ENCODE data around the gene BFSP1.

The BFSP1 gene

GRCh38 chr20:17468073-17468840, 62.9 kb downstream of the BFSP1 start:
- FAIRE-seq (peak; percentile 32), DNase-seq (ENCODE audit: low spot score) (no peak)

GRCh38 chr20:17467120-17467655, 64.0 kb downstream of the BFSP1 start:
- DNase-seq (ENCODE audit: low spot score), result no peak
- no peak for FAIRE-seq

- DNase-seq (ENCODE audit: low spot score) (no peak), FAIRE-seq (no peak)
Measured at GRCh38 chr20:17466641-17467040, 64.5 kb downstream of the BFSP1 start.

- DNase-seq (ENCODE audit: low spot score), result no peak
- no peak for FAIRE-seq
Measured at GRCh38 chr20:17465236-17465635, 65.9 kb downstream of the BFSP1 start.

- FAIRE-seq, result no peak
- no peak for DNase-seq (ENCODE audit: low spot score)
Measured at GRCh38 chr20:17463711-17464110, 67.5 kb downstream of the BFSP1 start.

GRCh38 chr20:17461941-17462340, 69.2 kb downstream of the BFSP1 start:
- DNase-seq (ENCODE audit: low spot score), result no peak
- no peak for FAIRE-seq

GRCh38 chr20:17460119-17460518, 71.1 kb downstream of the BFSP1 start:
- DNase-seq (ENCODE audit: low spot score), result no peak
- no peak for FAIRE-seq

GRCh38 chr20:17457588-17458190, 73.5 kb downstream of the BFSP1 start:
- no peak for FAIRE-seq
- DNase-seq (ENCODE audit: low spot score), result no peak

GRCh38 chr20:17457079-17457478, 74.1 kb downstream of the BFSP1 start:
- no peak for FAIRE-seq
- DNase-seq (ENCODE audit: low spot score), result no peak

GRCh38 chr20:17456279-17456678, 74.9 kb downstream of the BFSP1 start:
- FAIRE-seq, result no peak

GRCh38 chr20:17453592-17453991, 77.6 kb downstream of the BFSP1 start:
- FAIRE-seq (no peak), DNase-seq (ENCODE audit: low spot score) (no peak)

More at GRCh38 chr20:17456279-17456678, 74.9 kb downstream of the BFSP1 start:
- no peak for DNase-seq (ENCODE audit: low spot score)

GRCh38 chr20:17452441-17452840, 78.7 kb downstream of the BFSP1 start:
- DNase-seq (ENCODE audit: low spot score) (no peak), FAIRE-seq (no peak)

GRCh38 chr20:17449031-17449430, 82.1 kb downstream of the BFSP1 start:
- DNase-seq (ENCODE audit: low spot score) (no peak), FAIRE-seq (no peak)

GRCh38 chr20:17448071-17448470, 83.1 kb downstream of the BFSP1 start:
- DNase-seq (ENCODE audit: low spot score) (no peak), FAIRE-seq (no peak)

GRCh38 chr20:17446171-17446570, 85.0 kb downstream of the BFSP1 start:
- FAIRE-seq (no peak), DNase-seq (ENCODE audit: low spot score) (no peak)

GRCh38 chr20:17445543-17445942, 85.6 kb downstream of the BFSP1 start:
- FAIRE-seq, result no peak
- DNase-seq (ENCODE audit: low spot score), result no peak

GRCh38 chr20:17444091-17444490, 87.1 kb downstream of the BFSP1 start:
- FAIRE-seq (no peak), DNase-seq (ENCODE audit: low spot score) (no peak)
